ENCODE data around the gene GTPBP10. TPM values are rescaled to one million over a fixed set of nuclear protein-coding genes. Genes with fewer than 3 reads are reported as not detected.

Gene GTPBP10
- total RNA-seq, 1 experiment from 2014 or later = 51.1 TPM

Other genes with a start within 250 kb of the GTPBP10 start
- 3.1 and 3.2 TPM in 2 replicates for gene STEAP1, start 192.2 kb upstream of the GTPBP10 start, total RNA-seq (2022)
- gene STEAP2, start 135.0 kb upstream of the GTPBP10 start, total RNA-seq (2022) = 0.68 and 1.3 TPM in 2 replicates
- 2.9 and 3.7 TPM in 2 replicates for gene CFAP69, start 101.5 kb upstream of the GTPBP10 start, total RNA-seq (2022)
- gene FAM237B, start 25.4 kb upstream of the GTPBP10 start, total RNA-seq (2022) = not detected in 2 replicates
- 22.5 and 39.2 TPM in 2 replicates for gene CLDN12, start 56.7 kb downstream of the GTPBP10 start, total RNA-seq (2022)
- not detected in 2 replicates for gene PTTG1IP2, start 122.9 kb downstream of the GTPBP10 start, total RNA-seq (2022)
- gene CDK14, start 249.6 kb downstream of the GTPBP10 start, total RNA-seq (2022) = 21.2 and 32.0 TPM in 2 replicates